ENCODE data around the gene PPM1H.
"Not testable (repeated sequence)": the region's sequence is repeated elsewhere in the genome, so short reads cannot be mapped to it uniquely, and the experiment has no call there.

Gene PPM1H, protein sequence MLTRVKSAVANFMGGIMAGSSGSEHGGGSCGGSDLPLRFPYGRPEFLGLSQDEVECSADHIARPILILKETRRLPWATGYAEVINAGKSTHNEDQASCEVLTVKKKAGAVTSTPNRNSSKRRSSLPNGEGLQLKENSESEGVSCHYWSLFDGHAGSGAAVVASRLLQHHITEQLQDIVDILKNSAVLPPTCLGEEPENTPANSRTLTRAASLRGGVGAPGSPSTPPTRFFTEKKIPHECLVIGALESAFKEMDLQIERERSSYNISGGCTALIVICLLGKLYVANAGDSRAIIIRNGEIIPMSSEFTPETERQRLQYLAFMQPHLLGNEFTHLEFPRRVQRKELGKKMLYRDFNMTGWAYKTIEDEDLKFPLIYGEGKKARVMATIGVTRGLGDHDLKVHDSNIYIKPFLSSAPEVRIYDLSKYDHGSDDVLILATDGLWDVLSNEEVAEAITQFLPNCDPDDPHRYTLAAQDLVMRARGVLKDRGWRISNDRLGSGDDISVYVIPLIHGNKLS

DNA sequence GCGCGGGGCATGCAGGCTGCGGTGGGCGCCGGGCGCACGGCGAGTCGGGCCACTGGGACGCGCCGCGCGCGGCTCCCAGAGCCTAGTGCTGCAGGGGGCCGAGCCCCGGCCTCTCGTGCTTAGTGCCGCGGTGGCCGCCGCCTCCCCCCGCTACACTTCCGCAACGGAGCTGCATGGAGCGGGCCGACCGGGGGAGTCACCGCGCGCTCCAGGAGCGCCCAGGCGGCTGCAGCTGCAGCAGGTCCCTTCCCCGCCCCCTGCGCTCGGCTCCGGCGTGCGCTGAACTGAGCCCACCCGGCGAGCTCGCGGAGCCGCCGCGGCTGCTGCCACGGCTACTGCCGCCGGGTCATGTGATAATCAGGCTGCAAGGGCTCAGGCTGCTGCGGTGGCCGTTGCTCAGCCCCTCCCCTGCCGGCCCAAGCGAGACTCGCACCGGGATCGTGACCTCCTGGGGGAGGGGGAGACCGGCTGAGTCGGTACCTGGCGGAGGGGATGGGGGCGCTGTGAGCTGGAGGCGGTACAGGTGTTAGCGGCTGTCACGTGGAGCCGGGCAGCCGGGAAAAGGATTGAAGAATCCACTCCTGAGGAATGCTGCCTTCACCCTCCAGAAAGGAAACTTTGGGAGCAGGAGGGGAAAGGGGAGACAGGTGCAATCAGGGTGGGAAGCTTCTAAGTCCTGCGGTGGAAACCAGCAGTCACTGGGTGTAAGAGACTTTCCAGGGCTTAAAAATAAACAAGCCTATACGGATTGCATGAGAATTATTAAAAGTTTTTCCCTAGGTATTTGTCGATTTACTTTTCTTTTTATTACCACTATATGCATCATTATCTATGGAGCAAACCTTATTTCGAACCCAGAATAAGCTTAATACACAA, at the start of gene PPM1H:
TSS of gene PPM1H (minus strand) at position 352 of the 876 bp plus-strand sequence. CDS start 414 bp downstream, outside the sequence.
- DNase-seq (ENCODE audit: low read depth in 3 of 3), result peak in 1 of 3 donors; percentile 6

DNA sequence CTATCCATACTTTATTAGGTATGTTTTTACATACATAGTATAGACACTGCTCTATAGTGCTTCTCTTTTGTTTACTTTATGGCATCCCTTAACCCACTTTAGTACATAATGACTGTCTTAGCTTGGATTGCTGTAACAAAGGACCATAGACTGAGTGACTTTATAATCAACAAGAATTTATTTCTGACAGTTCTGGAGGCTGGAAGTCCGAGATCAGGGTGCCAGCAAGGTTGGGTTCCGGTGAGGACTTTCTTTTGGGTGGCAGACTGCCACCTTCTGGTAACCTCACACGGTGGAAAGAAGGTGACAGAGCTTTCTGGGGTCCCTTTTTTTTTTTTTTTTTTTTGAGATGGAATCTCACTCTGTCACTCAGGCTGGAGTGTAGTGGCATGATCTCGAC, 48.6 kb upstream of the PPM1H start:
- DNase-seq (ENCODE audit: low read depth in 3 of 3), result no peak

DNA sequence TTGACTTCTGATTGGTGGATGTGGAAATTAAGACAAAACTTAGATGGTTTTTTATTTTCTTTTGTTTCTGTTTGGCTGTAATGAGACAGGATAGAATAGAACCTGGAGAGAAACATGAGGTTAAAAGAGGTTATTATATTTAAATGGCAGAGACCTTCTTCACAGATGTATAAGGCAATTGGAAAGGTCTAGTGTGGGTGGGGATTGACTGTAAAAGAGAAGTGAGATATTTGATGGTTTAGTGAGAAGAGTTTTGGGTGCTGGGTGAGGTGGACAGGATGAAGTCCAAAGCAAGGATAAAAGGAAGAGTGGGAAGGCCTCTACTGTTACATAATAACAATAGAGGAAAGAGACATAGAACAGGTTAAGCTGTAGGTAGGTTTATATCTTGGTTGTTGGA, 43.8 kb upstream of the PPM1H start:
- no peak for DNase-seq (ENCODE audit: low read depth in 3 of 3)

DNA sequence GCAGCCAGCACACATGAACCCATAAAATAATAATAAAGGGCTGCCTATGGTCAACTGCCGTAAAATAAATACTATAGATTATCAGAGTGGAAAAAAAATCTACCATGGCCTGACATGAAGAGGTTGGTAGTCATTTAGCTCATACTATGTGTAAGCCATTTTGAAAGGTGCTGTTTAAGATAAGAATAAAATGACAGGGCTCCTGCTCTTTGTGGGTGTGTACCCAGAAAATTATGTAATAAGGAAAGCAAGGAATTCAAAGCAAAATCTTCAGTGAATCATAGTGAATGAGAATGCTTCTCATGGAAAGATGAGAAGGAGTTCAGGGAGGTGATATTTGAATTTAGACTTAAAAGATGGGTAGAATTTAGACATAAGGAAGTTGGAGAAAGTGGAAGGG, 42.9 kb upstream of the PPM1H start:
- no peak for DNase-seq (ENCODE audit: low read depth in 3 of 3)

DNA sequence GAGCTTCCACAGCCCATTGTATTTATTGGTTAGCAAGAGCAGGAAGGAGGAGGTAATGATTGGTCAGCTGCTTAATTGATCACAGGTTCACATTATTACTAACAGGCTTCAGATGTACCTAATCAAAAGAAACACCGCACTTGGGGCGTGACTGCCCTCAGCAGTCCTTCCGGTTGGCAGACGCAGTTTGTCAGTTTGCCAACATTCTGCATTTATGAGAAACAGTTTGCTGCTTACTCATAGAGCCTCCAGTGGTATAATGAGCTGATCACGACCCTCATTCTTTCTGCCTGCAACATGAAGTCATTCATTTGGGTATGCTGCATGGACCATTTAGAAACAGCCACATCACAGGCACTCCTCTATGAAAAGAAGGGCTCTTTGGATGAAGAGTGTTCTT, 42.5 kb upstream of the PPM1H start:
- no peak for DNase-seq (ENCODE audit: low read depth in 3 of 3)

DNA sequence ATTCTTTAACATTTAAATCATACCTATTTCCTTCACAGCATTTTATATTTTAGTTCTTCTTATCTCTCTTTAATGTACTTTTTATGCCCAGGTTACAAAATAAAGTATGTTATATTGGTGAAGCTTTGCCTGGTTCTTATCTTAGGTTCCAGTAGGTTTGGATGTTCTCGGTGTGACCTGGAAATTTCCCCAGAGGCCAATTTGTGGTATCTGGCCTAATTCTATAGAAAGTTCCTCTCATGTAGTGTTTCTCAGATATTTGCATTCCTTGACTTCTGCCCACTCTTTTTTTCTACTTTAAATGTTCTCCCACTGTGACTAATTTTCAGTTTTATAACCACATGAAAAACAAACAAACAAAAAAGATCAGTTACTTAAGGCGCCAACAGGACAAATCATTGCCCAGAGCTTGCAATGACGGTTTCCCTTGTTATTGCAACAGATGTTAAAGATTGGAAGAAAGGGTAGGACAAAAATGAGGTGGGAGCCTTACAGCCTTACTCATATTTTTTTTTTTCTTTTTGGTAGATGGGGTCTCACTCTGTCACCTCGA, 41.2 kb upstream of the PPM1H start:
- no peak for DNase-seq (ENCODE audit: low read depth in 3 of 3)

DNA sequence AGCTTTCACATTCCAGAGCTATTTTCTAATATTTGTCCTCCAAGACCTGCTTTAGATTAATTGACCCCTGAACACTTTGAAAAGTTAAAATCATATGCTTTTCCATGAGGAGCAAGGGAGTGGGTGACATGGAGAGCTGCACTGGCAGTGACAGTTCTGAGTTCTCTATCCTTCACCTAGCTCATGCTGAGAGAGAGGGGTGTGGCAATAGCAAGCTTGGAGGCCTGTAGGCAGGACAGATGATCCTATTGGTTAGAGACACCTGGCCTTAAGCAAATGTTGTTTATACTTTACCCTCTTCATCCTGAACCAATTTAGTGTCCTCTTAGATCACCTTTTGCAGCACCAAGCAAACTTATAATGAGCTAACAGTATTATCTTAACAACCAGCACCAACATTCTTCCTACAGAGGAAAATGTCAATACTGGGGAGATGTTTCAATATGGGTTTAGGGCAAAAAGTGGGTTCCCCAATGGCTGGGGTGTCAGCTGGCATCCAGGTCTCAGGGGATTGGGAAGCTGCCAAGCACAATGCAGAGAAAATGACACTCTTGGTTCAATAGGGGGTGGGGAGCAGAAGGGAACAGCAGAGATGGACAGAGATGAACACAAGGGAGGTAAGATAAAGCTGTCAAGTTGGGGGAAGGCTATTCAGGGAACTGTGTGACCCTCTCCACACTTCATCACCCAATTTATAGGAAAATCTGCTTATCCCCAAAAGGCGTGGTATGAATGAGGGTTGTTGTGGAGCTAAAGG, 37.0 kb upstream of the PPM1H start:
- no peak for DNase-seq (ENCODE audit: low read depth in 3 of 3)

DNA sequence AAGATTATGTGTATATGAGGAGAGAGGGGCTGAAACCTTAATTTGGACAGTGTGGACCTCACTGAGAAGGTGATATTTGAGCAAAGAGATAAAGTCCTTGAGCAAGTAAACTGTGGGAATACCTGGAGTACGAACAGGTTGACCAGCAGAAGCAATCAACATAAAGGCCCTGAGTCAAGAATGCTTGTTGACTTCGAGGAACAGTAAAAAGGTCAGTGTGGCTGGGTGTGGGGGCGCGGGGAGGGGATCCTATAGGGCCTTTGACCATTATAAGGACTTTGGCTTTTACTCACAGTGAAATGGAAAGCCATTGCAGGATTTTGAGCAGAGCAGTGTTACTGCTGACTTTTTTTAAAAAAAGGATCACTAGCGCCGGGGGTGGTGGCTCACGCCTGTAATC, 34.7 kb upstream of the PPM1H start:
- no peak for DNase-seq (ENCODE audit: low read depth in 3 of 3)

DNA sequence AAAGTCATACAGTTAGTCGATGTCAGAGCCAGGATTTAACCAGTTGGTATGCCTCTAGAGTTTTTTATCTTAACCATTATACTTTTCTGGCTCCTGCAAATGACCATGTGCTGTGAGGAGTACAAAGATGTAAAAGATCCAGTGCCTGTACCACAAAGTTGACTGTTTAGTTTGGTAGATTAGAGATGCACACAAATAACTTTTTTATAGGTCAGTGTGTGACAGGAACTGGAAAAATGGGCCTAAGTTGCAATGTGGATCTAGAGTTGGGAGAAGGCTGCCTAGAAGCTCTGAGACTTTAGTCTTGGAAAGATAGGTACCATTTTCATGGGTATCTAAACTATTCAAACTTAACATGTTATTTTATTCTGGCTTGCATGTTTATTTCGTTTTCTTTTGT, 32.8 kb upstream of the PPM1H start:
- no peak for DNase-seq (ENCODE audit: low read depth in 3 of 3)

DNA sequence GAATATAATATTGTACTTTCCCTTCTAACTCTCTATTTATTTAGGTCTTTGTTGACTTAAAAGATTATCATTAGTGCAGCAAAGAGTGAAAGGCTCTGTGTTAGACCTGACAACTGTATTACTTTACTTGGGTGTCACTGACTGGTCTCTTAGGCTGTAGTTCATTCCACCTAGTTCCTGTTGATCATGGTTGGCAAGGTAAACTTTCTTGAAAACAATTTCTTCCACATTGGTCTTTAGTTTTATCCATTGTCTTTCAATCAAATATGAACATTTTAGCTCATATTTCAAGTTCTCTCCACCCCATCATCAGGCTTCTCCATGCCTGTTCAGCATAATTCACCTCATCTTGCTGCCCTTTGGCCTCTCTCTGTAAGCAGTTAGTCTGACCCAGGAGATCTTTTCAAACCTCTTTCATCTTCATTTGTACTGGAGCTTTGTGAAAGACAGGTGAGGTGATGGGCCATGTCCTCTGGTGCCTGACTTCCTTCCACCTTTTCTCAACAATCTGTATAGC, 32.1 kb upstream of the PPM1H start:
- no peak for DNase-seq (ENCODE audit: low read depth in 3 of 3)

DNA sequence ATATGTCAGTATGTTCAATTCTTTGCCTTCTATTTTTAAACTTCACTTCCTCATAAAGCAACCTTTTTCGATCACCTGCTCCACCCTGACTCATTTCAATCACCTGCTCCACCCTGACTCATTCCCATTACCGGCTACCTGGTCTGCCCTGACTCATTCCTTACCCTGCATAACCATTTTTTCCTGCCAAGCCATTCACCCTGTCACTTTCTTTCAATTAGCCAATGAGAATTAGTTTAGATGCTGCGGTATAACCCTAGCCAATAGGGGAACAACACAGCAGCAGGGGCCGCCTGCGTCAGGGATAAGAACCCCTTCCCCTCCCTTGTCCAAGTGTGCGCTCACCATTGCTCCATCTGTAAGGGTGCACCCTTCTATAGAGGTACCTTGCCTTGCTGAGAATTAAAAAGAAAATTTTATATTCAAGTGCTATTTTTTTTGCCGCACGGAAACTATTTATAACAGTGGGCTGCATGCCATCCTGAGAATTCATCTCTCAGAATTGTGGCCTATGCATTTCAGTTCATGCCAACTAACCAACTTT, 31.6 kb upstream of the PPM1H start:
- DNase-seq (ENCODE audit: low read depth in 3 of 3), result not testable (repeated sequence)

DNA sequence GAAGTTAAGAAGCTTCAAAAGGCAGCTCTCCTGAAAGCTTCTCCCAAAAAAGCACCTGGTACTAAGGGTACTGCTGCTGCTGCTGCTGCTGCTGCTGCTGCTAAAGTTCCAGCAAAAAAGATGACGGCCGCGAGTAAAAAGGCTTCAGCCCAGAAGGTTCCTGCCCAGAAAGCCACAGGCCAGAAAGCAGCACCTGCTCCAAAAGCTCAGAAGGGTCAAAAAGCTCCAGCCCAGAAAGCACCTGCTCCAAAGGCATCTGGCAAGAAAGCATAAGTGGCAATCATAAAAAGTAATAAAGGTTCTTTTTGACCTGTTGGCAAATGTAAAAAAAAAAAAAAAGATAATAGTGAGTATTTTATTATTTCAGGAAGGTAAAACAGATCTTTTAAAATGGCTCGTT, 30.8 kb upstream of the PPM1H start:
- DNase-seq (ENCODE audit: low read depth in 3 of 3), result not testable (repeated sequence)

DNA sequence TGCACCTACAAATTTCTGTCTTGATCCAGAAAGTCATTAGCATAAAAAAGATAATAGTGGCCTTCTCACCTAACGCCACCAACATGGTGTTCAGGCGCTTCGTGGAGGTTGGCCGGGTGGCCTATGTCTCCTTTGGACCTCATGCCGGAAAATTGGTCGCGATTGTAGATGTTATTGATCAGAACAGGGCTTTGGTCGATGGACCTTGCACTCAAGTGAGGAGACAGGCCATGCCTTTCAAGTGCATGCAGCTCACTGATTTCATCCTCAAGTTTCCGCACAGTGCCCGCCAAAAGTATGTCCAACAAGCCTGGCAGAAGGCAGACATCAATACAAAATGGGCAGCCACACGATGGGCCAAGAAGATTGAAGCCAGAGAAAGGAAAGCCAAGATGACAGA, 30.3 kb upstream of the PPM1H start:
- DNase-seq (ENCODE audit: low read depth in 3 of 3), result not testable (repeated sequence)

DNA sequence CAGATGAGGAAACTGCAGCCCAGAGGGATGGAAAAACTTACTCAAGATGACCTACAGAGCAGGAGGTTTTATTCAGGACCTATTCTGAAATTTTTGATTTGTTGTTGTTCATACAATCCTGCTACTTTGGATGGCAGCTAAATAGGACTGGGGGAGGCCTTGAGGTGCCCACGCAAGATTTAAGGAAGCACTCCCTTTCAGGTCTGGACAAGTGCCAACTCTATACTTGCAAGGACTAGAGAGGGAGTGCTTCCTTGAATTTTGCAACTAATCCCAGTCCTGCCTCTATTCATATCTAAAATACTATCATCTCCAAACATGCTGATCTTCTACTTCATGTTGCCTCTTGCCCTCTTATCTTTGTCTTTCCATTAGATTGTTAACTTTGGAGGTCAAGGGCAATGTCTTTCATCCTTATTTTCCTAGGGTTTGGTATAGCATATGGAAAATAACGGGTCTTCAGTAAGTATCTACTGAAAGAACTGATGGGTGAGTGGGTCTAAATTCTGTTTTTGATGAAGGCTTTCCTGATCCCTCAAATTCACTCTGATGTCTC, 28.6 kb upstream of the PPM1H start:
- DNase-seq (ENCODE audit: low read depth in 3 of 3), result no peak

DNA sequence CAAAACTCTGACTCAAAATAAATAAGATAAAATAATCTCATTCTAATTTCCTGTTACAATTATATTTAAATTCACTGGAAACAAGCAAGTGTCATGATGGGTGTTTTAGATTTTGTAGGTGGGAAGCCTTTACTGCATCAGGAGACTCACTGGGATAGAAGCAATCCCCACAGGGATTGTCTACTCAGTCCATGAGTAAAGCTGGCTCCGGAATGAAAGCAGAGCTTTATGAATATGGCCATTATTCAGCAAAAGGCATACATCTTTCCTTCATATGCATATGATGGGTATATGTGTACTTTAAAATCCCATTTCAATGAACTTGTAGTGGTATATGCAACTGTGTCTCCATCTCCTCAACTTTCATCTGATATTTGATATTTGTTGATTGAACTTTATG, 25.4 kb upstream of the PPM1H start:
- DNase-seq (ENCODE audit: low read depth in 3 of 3), result no peak

DNA sequence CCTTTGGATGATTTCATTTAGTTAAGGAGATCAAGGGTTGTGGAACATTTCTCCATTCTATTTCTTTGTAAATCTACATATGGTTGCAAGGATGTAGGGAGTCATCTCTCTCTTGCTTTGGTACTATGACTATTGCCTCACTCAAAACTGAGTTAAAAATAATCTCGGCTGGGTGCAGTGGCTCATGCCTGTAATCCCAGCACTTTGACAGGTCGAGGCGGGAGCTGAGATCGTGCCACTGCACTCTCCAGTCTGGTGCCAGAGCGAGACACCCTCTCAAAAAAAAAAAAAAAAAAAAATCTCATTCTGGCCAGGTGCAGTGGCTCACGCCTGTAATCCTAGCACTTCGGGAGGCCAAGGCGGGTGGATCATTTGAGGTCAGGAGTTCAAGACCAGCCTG, 24.8 kb upstream of the PPM1H start:
- DNase-seq (ENCODE audit: low read depth in 3 of 3), result no peak

DNA sequence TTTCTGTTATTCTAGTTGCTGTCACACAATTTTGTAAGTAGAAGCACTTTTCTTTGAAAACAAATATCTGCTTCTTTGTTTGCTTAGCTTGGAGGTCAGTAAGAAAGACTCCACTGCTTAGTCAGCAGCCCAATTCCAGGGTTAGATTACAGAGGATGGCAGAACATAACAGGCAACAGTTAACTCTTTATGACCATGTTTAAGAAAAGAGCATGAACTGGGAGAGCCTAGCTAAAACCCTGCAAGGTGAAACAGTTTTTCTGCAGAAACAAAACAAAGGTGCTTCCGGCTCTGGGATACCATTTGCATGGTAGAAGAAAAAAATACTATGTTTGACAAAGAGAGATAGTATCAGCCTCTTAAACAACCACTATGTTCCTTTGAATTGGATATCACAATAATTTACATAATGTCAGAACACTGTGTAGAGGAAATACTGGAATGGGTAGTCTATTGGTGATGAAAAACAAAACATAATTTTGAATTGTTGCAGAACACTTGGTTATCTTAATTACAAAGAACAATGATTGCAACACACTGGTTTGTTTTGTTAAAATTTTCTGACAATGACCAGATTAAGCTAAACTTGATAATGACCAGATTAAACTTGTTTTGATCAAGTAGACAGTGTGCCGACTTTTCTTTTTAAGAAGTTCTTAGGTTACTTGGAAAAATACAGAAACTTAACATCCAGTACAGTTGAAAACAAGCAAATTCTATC, 22.4 kb upstream of the PPM1H start:
- DNase-seq (ENCODE audit: low read depth in 3 of 3), result no peak

DNA sequence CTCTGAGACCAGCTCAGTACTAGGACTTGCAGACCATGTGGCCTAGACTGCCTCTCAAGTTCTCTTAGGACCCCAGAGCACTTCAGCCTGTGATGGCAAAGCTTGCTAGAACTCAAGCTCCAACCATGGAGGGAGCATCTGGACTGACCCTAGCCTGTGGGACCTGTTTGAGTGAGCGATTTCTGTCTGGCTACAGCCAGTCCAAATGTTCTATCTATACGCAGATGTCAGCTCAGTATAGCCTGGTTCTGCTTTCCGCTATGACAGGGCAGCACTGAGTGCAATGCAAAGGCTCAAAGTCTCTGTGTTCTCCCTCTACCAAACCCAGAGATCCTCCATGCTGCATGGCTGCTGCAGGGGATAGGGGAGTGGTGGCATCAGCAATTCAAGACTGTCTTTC, 20.7 kb upstream of the PPM1H start:
- DNase-seq (ENCODE audit: low read depth in 3 of 3), result no peak

DNA sequence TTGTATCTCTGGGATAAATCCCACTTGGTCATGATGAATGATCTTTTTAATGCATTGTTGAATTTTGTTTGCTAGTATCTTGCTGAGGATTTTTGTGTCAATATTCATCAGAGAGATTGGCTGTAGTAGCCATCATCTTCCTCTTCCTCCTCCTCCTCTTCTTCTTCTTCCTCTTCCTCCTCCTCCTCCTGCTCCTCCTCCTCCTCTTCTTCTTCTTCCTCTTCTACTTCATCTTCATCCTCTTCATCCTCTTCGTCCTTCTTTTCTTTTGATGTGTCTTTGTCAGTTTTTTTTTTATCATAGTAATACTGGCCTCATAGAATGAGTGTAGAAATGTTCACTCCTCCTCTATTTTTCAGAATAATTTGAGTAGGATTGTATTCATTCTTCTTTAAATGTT, 15.4 kb upstream of the PPM1H start:
- DNase-seq (ENCODE audit: low read depth in 3 of 3), result no peak

DNA sequence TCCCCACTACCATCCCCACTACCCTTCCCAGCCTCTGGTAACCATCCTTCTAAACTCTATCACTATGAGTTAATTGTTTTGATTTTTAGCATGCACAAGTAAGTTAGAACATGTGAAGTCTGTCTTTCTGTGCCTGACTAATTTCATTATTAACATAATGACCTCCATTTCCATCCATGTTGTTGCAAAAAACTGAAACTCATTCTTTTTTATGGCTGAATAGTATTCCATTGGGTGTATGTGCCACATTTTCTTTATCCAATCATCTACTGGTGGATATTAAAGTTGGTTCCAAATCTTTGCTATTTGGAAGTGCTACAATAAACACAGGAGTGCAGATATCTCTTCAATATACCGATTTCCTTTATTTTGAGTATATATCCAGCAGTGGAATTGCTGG, 13.2 kb upstream of the PPM1H start:
- DNase-seq (ENCODE audit: low read depth in 3 of 3), result no peak

Measured in stimulated activated CD4-positive, alpha-beta T cell treated with anti-CD3 and anti-CD28 coated beads, TNF-alpha, amount 100 ng/mL, for 48 hours (primary cell).